ENCODE results near the gene SORCS2.

Gene SORCS2

GRCh38 chr4:7660176-7661039 is 468.1 kb downstream of the SORCS2 start:
- no peak for DNase-seq (ENCODE audit: low read depth, low spot score)

DNA sequence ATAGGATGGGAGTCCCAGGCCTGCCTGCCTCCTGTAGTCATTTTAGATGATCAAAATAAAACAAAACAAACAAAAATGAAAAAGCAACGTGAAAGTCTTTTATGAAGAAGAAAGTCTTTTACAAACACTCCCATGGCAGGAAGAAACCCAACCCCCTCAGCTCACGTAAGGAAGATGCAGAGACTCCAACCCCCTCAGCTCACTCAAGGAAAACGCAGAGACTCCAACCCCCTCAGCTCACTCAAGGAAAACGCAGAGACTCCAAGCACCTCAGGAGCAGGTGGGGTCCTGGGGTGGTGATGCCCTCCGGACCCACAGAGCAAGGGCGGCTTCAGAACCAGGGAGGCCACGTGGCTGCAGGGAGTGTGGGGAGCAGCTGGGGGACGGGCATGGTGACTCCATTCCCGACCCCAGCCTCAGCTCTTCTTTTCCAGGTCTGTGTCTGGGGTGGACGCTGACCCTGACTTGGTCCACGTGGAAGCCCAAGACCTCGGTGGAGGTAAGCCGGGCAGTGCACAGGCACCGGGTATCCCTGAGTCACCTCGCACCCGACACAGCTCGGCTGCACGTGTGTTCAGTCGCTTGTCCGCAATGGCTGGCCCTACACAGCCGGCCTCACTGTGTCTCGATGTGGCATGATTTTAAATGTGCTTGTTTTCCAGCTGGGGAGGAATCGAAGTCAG is 468.9 kb downstream of the SORCS2 start:
- DNase-seq (ENCODE audit: low read depth, low spot score) = no peak

GRCh38 chr4:7661846-7662506 is 469.6 kb downstream of the SORCS2 start:
- no peak for DNase-seq (ENCODE audit: low read depth, low spot score)

GRCh38 chr4:7662507-7662846 is 470.1 kb downstream of the SORCS2 start:
- DNase-seq (ENCODE audit: low read depth, low spot score) = no peak

DNA sequence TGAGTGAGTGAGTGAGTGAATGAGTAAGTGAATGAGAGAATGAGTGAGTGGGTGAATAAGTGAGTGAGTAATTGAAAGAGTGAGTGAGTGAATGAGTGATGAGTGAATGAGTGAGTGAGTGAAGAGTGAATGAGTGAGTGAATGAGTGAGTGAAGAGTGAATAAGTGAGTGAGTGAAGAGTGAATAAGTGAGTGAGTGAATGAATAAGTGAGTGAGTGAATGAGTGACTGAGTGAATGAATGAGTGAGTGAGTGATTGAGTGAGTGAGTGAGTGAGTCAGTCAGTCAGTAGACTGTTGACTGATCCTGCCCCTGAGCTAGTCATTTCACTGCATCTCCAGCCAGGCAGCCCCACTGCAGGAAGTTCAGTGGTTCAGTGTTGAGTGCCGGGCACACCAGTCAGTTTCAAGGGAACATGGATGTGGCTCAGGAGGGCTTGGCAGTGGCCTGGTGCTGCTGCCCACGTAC is 470.8 kb downstream of the SORCS2 start:
- no peak for DNase-seq (ENCODE audit: low read depth, low spot score)

DNA sequence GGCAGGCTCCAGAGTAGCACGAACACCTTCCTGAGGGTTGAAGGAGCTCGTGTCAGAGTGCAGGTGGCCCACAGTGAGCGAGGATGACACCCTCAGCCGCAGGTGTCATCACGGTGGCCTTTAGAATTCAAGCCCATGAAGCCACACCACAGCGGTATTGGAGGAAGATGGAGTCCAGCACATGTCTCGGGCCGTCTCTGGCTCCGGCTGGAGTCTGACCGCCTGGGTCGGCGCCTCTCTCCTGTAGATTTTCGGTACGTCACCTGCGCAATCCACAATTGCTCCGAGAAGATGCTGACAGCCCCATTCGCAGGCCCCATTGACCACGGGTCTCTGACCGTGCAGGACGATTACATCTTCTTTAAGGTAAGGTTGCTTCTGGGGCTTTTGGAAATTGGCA is 471.8 kb downstream of the SORCS2 start:
- DNase-seq (ENCODE audit: low read depth, low spot score) = no peak

DNA sequence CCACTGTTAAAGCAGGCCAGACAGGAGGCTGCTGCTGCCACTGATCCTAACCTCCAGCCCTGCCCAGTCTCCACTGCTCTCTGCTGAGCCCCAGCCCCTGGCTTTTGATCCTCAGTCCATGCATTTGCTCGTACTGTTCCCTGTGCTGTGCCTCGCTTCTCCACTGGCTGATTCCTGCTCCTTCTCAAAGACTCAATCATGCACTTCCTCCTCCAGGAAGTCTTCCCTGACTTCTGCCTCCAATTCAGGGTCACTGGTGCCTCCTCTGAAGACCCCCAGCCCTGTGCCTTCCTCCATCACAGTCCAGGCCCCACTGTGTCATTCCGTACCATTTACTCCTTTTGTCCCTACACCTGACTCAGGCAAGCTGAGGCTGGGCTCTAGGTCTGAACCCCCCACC is 473.0 kb downstream of the SORCS2 start:
- DNase-seq (ENCODE audit: low read depth, low spot score) = no peak

DNA sequence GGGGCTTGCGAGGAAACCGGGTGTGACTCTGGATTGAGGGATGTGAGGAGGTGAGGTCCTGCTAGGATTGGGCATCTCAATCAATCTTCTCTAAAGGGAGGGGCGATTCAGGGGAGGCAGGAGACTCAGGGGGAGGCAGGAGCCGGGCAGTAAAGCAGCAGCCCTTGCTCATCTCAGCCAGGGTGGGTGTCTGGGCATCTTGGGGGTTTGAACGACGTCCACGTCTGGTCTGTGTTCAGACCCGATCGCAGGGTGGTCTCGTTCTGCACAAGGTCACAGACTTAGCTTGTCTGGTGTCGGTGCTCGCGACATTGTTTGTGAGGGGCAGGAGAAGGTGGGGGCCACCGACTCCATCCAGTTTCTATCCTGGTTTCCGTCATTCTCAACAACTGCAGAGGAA is 473.7 kb downstream of the SORCS2 start:
- no peak for DNase-seq (ENCODE audit: low read depth, low spot score)

- DNase-seq (ENCODE audit: low read depth, low spot score) = no peak
Measured at GRCh38 chr4:7666744-7667143, 474.4 kb downstream of the SORCS2 start.

GRCh38 chr4:7668271-7668670 is 475.9 kb downstream of the SORCS2 start:
- DNase-seq (ENCODE audit: low read depth, low spot score) = no peak

GRCh38 chr4:7668826-7669225 is 476.5 kb downstream of the SORCS2 start:
- no peak for DNase-seq (ENCODE audit: low read depth, low spot score)

- no peak for DNase-seq (ENCODE audit: low read depth, low spot score)
Measured at GRCh38 chr4:7672601-7673000, 480.3 kb downstream of the SORCS2 start.

GRCh38 chr4:7673121-7673520 is 480.8 kb downstream of the SORCS2 start:
- DNase-seq (ENCODE audit: low read depth, low spot score) = no peak

DNA sequence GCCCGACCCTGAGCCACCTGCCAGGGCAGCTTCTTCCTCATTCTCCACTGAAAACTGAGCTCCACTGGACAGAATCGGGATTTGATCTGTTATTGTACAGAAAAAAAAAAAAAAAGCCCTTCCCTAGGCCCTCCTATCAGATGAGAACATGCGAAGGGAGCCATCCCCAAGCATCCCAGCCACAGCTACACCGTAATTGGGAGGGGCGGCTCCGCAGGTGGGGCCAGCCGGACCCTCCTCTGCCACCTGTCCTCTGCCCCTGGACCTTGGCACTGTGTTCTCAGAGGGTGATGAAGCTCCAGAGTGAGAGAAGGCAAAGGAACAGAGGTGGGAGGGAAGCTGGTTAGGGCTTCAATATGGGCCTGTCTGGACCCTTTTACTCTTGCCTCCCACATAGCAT is 482.4 kb downstream of the SORCS2 start:
- DNase-seq (ENCODE audit: low read depth, low spot score) = no peak

DNA sequence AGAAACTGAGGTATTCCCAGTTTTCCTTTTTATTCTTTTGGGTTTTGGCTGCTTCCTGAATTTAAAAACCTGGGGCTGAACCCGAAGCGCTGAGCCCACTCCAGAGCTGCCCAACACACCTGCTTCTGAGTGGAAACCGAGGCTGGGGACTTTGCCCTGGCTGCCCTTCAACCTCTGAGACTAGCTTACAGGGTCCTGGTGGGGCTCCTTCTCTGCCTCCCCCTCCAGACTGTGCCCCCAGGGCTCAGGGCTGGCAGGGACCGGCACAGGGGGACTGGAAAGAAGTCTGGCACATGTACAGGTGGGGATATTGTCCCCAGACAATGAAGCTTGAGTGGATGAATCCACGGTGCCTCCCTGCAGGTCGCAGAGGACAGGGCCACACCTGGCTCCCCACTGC is 482.8 kb downstream of the SORCS2 start:
- no peak for DNase-seq (ENCODE audit: low read depth, low spot score)

GRCh38 chr4:7675612-7676320 is 483.4 kb downstream of the SORCS2 start:
- no peak for DNase-seq (ENCODE audit: low read depth, low spot score)

DNA sequence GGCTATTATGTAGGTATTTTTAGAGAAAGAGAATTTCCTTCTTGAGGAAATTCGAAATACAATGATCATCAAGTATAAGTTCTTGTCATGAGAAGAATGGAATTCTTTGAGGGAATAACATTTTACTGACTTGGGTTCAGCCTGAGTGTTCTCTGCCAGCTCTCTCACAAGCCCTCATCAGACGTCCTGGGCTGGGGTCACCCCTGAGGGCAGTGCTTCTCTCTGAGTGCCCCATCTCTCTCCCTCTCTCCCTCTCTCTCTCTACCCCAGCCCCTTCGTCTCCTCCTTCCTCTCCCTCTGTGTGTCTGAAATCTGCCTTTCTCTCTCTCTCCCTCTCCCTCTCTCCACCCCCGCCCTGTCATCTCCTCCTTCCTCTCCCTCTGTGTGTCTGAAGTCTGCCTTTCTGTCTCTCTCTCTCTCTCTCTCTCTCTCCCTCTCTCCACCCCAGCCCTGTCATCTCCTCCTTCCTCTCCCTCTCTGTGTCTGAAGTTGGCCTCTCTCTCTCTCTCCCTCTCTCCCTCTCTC is 484.1 kb downstream of the SORCS2 start:
- no peak for DNase-seq (ENCODE audit: low read depth, low spot score)

DNA sequence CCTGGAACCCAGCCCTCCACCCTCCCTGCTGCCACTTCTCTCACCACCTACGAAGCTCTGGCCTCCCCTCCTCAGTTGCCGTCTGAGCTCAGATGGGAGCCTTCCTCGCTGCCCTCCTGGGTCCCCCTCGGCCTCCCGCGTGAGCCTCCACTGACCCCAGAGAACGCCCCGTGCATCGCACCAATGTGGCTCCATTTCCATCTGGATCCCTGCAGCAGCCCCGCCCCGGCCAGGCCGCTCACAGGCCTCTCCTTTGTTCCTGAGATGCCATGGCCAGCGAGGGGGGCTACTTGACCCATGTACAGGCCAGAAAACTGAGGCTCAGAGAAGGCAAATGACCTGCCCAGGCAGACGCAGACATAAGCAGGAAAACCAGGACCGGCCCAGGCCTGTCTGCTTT is 484.7 kb downstream of the SORCS2 start:
- no peak for DNase-seq (ENCODE audit: low read depth, low spot score)

DNA sequence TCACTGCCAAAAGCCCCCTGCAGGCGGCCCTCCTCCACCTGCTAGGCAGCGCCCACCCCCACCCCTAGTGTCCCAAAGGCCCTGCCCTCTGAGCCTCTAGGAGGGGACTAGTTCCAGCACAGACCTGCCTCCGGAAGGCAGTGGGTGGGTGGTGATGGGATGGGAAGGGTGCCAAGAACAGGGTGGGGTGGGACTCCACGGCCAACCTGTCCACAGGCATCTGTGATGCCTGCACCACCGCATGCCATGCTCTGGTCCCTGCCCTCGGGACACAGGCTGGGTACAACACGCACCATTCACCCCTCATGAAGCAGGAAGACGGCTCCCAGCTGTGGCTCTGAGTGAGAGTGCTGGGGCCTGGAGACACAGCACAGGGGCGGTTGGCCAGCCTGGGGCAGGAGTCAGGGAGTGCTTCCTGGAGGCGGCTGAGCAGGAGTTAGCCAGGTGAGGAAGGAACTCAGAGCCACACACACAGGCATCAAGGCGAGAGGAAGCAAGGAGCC is 485.5 kb downstream of the SORCS2 start:
- DNase-seq (ENCODE audit: low read depth, low spot score) = no peak

DNA sequence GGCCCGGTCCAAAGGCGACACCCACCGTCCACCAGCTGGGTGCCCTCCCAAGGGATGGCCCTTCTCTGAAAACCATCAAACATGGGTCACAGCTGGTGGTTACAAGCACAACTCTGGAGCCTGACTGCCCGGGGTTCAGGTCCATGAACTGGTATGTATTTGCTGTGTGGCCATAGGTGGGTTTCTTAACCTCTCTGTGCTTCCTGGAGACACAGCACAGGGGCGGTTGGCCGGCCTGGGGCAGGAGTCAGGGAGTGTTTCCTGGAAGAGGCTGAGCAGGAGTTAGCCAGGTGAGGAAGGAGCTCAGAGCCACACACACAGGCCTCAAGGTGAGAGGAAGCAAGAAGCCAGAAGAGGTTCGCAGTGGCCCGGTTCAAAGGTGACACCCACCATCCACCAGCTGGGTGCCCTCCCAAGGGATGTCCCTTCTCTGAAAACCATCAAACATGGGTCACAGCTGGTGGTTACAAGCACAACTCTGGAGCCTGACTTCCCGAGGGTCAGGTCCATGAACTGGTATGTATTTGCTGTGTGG is 486.0 kb downstream of the SORCS2 start:
- no peak for DNase-seq (ENCODE audit: low read depth, low spot score)

DNA sequence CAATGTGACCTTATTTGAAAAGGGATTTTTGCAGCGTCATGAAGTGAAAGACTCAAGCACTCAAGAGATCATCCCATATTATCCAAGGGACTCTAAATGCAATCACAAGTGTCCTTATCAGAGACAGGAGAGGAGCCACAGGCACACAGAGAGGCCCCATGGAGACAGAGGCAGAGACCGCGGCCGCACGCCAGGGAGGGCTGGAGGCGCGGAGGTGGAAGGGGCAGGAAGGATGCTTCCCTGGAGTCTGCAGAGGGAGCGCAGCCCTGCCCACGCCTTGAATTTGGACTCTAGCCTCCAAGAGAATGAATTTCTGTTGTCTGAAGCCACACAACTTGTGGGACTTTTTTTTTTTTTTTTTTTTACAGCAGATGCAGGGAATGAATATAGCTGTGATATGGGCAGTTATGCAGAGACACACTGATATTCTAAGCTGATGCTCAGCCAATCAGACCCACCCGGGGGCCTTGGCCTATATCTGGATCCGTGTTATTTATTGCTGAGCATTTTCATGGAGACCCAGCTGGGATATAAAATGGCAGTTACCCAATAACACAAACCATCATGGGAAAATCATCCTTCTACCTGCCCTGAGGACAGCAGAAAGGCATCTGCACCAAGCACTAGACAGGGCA is 487.2 kb downstream of the SORCS2 start:
- DNase-seq (ENCODE audit: low read depth, low spot score) = no peak
